Peyer's patch (tissue), 4 donors: ENCODE measurements around the gene VAV3. TPM values are rescaled to one million over a fixed set of nuclear protein-coding genes. Genes with fewer than 3 reads are reported as not detected.
"Not testable (repeated sequence)": the region's sequence is repeated elsewhere in the genome, so short reads cannot be mapped to it uniquely, and the experiment has no call there.

Experiments
- DNase-seq, 3 donors: peaks; one replicate each; pipeline ENCODE4 v3.0.0-alpha.2; 2017 to 2019
- H3K27ac ChIP-seq, 4 donors: fragments of 200-600 bp; sonication (generic); one replicate each; pipeline ENCODE4 v1.5.1; 2016 to 2019
- H3K27me3 ChIP-seq, 2 donors: fragments of 200-600 bp; sonication (generic); one replicate each; pipeline ENCODE4 v1.5.1; 2019
- H3K36me3 ChIP-seq, 3 donors: fragments of 200-600 bp; sonication (generic); one replicate each; pipeline ENCODE4 v1.5.1; 2016 to 2019
- H3K4me1 ChIP-seq, 4 donors: fragments of 200-600 bp; sonication (generic); one replicate each; pipeline ENCODE4 v1.5.1; 2016 to 2019
- H3K4me3 ChIP-seq, 4 donors: fragments of 200-600 bp; sonication (generic); 1 replicate in 3 of 4; 2 replicates in 1 of 4; pipeline ENCODE4 v1.5.1; 2016 to 2019; ENCODE audit warnings: mild to moderate bottlenecking in 1 of 4
- H3K9me3 ChIP-seq, 4 donors: fragments of 200-600 bp; sonication (generic); one replicate each; pipeline ENCODE4 v1.5.1; 2016 to 2019; ENCODE audit warnings: mild to moderate bottlenecking in 1 of 4
- CTCF ChIP-seq, 6 experiments: fragments of 450-650 bp in 4 of 6; fragments of 200-600 bp in 2 of 6; sonication (generic) in 1 of 6; IDR thresholded peaks; one replicate each; pipeline ENCODE4 v1.5.1; 2017 to 2019; ENCODE audit warnings: antibody characterized with exemption in 6 of 6, mild to moderate bottlenecking in 3 of 6, moderate library complexity in 1 of 6
- POLR2A ChIP-seq, 2 donors: fragments of 450-650 bp; IDR thresholded peaks; one replicate each; pipeline ENCODE4 v1.5.1; 2017; ENCODE audit warnings: antibody characterized with exemption in 2 of 2, mild to moderate bottlenecking in 2 of 2, moderate library complexity in 2 of 2
- total RNA-seq, 4 donors: library from RNA; depleted of rRNA; stranded (reverse); fragments of >200 nt; gene quantifications; one replicate each; pipeline ENCODE4 v1.1.0, GENCODE V29; 2016

The VAV3 gene
- total RNA-seq, 4 donors from 2014 or later, result 32.1 to 60.9 (median 41.5) TPM

GRCh38 chr1:107657356-107657755 lies 307.6 kb downstream of the VAV3 start:
- H3K36me3 ChIP-seq, result peaks cover 0 to 3% (median 0%) of the 10 kb centered on the region in 3 donors
- H3K9me3 ChIP-seq, result no peaks in the 10 kb centered on the region
- no peak for TF ChIP-seq CTCF (IDR thresholded peaks at IDR 0.05)
- TF ChIP-seq POLR2A (IDR thresholded peaks at IDR 0.05), result no peak
- H3K4me1 ChIP-seq, result no peaks in the 10 kb centered on the region
- H3K27ac ChIP-seq, result no peak overlapping the region
- no peak for DNase-seq
- H3K4me3 ChIP-seq, result no peak overlapping the region
- H3K27me3 ChIP-seq, result no peaks in the 10 kb centered on the region

GRCh38 chr1:107653765-107654164 lies 311.2 kb downstream of the VAV3 start:
- Histone ChIP-seq H3K27me3 (no peaks in the 10 kb centered on the region), H3K4me1 (peaks cover 0 to 5% (median 2%) of the 10 kb centered on the region in 4 donors), H3K36me3 (no peaks in the 10 kb centered on the region), H3K4me3 (no peak overlapping the region), H3K27ac (no peak overlapping the region), H3K9me3 (no peaks in the 10 kb centered on the region)
- TF ChIP-seq CTCF (IDR thresholded peaks at IDR 0.05) (no peak), POLR2A (IDR thresholded peaks at IDR 0.05) (no peak)
- no peak for DNase-seq

GRCh38 chr1:107653005-107653404 lies 312.0 kb downstream of the VAV3 start:
- Histone ChIP-seq H3K9me3 (no peaks in the 10 kb centered on the region), H3K4me1 (peaks cover 0 to 5% (median 2%) of the 10 kb centered on the region in 4 donors), H3K27ac (no peak overlapping the region), H3K27me3 (no peaks in the 10 kb centered on the region), H3K4me3 (no peak overlapping the region), H3K36me3 (no peaks in the 10 kb centered on the region)
- no peak for DNase-seq
- TF ChIP-seq POLR2A (IDR thresholded peaks at IDR 0.05) (no peak), CTCF (IDR thresholded peaks at IDR 0.05) (no peak)

- H3K36me3 ChIP-seq, H3K4me1 ChIP-seq, H3K9me3 ChIP-seq, H3K27ac ChIP-seq, DNase-seq, H3K4me3 ChIP-seq, H3K27me3 ChIP-seq: not testable (repeated sequence)
These were observed 314.2 kb downstream of the VAV3 start for GRCh38 chr1:107650825-107651224.

- no peak for DNase-seq
- H3K4me1 ChIP-seq, result peaks cover 0 to 5% (median 2%) of the 10 kb centered on the region in 4 donors
- H3K27ac ChIP-seq, result peak overlapping the region in 2 of 4 donors; percentile 36 to 56
- H3K9me3 ChIP-seq, result no peaks in the 10 kb centered on the region
- H3K4me3 ChIP-seq, result no peak overlapping the region
- no peak for TF ChIP-seq POLR2A (IDR thresholded peaks at IDR 0.05)
- H3K36me3 ChIP-seq, result no peaks in the 10 kb centered on the region
- no peaks in the 10 kb centered on the region for H3K27me3 ChIP-seq
These were observed 316.0 kb downstream of the VAV3 start for GRCh38 chr1:107649023-107649422.

GRCh38 chr1:107648071-107648470 lies 316.9 kb downstream of the VAV3 start:
- Histone ChIP-seq H3K27ac (no peak overlapping the region), H3K4me1 (peaks cover 0 to 5% (median 2%) of the 10 kb centered on the region in 4 donors), H3K9me3 (no peaks in the 10 kb centered on the region), H3K4me3 (no peak overlapping the region), H3K27me3 (no peaks in the 10 kb centered on the region), H3K36me3 (no peaks in the 10 kb centered on the region)
- TF ChIP-seq CTCF (IDR thresholded peaks at IDR 0.05) (no peak), POLR2A (IDR thresholded peaks at IDR 0.05) (no peak)
- no peak for DNase-seq

- TF ChIP-seq POLR2A (IDR thresholded peaks at IDR 0.05), result no peak
- Histone ChIP-seq H3K27ac (no peak overlapping the region), H3K4me3 (no peak overlapping the region), H3K27me3 (no peaks in the 10 kb centered on the region), H3K36me3 (no peaks in the 10 kb centered on the region), H3K4me1 (peaks cover 0 to 5% (median 2%) of the 10 kb centered on the region in 4 donors), H3K9me3 (no peaks in the 10 kb centered on the region)
- DNase-seq, result no peak
These were observed 318.0 kb downstream of the VAV3 start for GRCh38 chr1:107647012-107647411.
